ENCODE results near the gene EXOC4. TPM values are rescaled to one million over a fixed set of nuclear protein-coding genes. Genes with fewer than 3 reads are reported as not detected.

The EXOC4 gene
- total and polyA plus RNA-seq, 2 donors (not counting 1 experiment from before 2014, with no cell fraction given), result 79.6 to 158 TPM

DNA sequence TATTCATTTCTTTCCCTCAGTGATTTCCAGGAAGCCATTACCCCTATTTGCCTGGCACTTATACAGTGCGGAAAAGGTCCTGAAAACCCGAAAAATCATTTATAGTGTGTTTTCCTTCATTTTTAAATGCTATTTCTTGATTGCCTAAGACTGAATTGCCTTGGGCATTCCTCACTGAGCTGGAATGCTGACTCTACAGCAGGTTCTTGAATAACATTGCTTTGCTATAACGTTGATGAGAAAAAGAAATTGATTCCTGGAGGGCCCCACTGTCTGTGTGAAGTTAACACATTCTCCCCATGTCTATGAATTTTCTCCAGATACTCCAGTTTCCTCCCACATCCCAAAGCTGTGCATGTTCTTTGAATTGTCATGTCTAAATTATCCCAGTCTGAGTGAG is 308.5 kb downstream of the EXOC4 start:
- Histone ChIP-seq H4K20me1 (ENCODE audit: control insufficient read depth, extremely low read depth, insufficient read depth, low read length) (no peaks in the 10 kb centered on the region), H3K36me3 (ENCODE audit: control insufficient read depth, insufficient read depth, low read length) (no peaks in the 10 kb centered on the region), H3K4me1 (ENCODE audit: control insufficient read depth, extremely low read depth, insufficient read depth, low read length) (peaks cover 3% of the 10 kb centered on the region), H3K79me2 (ENCODE audit: control insufficient read depth, insufficient read depth, low read length) (no peaks in the 10 kb centered on the region), H3K4me3 (replicated peaks in 1 of 4; ENCODE audit: control extremely low read depth in 1 of 4, insufficient read depth in 1 of 4, low read depth in 3 of 4, low read length in 4 of 4) (no peak overlapping the region), H3K27ac (ENCODE audit: insufficient read depth, low read length) (no peak overlapping the region), H3K9me3 (ENCODE audit: control insufficient read depth, insufficient read depth, low read depth, low read length) (no peaks in the 10 kb centered on the region), H2AFZ (ENCODE audit: low read length) (no peak overlapping the region), H3K27me3 (ENCODE audit: control insufficient read depth, insufficient read depth, low read length) (no peaks in the 10 kb centered on the region), H3K9ac (ENCODE audit: insufficient read depth, low read length) (no peak overlapping the region), H3K4me2 (ENCODE audit: extremely low read depth, insufficient read depth, low read length) (no peak overlapping the region)
- TF ChIP-seq EZH2 (IDR thresholded peaks at IDR 0.05; ENCODE audit: low read length, missing control alignments) (no peak), CTCF (conservative IDR thresholded peaks at IDR 0.05 in 1 of 2, IDR thresholded peaks at IDR 0.05 in 1 of 2; ENCODE audit: low read depth in 1 of 2, low read length in 2 of 2) (no peak)
- DNase-seq (ENCODE audit: low read depth in 2 of 2), result no peak

- peak; percentile 21 to 79 for DNase-seq (ENCODE audit: low read depth in 2 of 2)
- TF ChIP-seq CTCF (conservative IDR thresholded peaks at IDR 0.05 in 1 of 2, IDR thresholded peaks at IDR 0.05 in 1 of 2; ENCODE audit: low read depth in 1 of 2, low read length in 2 of 2) (no peak), EZH2 (IDR thresholded peaks at IDR 0.05; ENCODE audit: low read length, missing control alignments) (no peak)
- Histone ChIP-seq H3K27ac (ENCODE audit: insufficient read depth, low read length) (no peak overlapping the region), H4K20me1 (ENCODE audit: control insufficient read depth, extremely low read depth, insufficient read depth, low read length) (no peaks in the 10 kb centered on the region), H3K4me3 (replicated peaks in 1 of 4; ENCODE audit: control extremely low read depth in 1 of 4, insufficient read depth in 1 of 4, low read depth in 3 of 4, low read length in 4 of 4) (no peak overlapping the region), H3K79me2 (ENCODE audit: control insufficient read depth, insufficient read depth, low read length) (no peaks in the 10 kb centered on the region), H3K27me3 (ENCODE audit: control insufficient read depth, insufficient read depth, low read length) (no peaks in the 10 kb centered on the region), H3K9ac (ENCODE audit: insufficient read depth, low read length) (no peak overlapping the region), H3K4me1 (ENCODE audit: control insufficient read depth, extremely low read depth, insufficient read depth, low read length) (peaks cover 3% of the 10 kb centered on the region), H3K9me3 (ENCODE audit: control insufficient read depth, insufficient read depth, low read depth, low read length) (no peaks in the 10 kb centered on the region), H3K4me2 (ENCODE audit: extremely low read depth, insufficient read depth, low read length) (no peak overlapping the region), H3K36me3 (ENCODE audit: control insufficient read depth, insufficient read depth, low read length) (no peaks in the 10 kb centered on the region), H2AFZ (ENCODE audit: low read length) (no peak overlapping the region)
Measured at GRCh38 chr7:133562621-133563020, 309.7 kb downstream of the EXOC4 start.

DNA sequence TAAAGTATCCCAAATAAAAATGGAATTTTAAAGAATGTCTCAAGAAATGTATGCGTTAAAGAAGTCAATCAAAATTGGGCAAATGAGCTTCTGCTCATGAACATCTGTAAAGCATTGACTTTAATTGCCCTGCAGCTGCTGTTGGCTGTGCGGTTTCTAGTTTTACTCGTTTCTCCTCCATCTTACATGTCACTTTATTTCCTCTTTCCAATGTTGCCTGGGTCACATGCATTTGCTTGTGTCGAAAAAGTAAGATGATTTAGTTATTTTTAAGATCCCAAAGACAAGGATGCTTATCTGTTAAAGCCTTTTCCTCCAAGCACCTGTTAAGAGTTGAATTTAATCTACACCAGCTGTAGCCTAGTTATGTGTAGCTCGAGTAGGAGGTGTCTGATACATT is 310.4 kb downstream of the EXOC4 start:
- Histone ChIP-seq H2AFZ (ENCODE audit: low read length) (no peak overlapping the region), H3K36me3 (ENCODE audit: control insufficient read depth, insufficient read depth, low read length) (no peaks in the 10 kb centered on the region), H3K9me3 (ENCODE audit: control insufficient read depth, insufficient read depth, low read depth, low read length) (no peaks in the 10 kb centered on the region), H3K4me2 (ENCODE audit: extremely low read depth, insufficient read depth, low read length) (no peak overlapping the region), H3K4me3 (replicated peaks in 1 of 4; ENCODE audit: control extremely low read depth in 1 of 4, insufficient read depth in 1 of 4, low read depth in 3 of 4, low read length in 4 of 4) (no peak overlapping the region), H3K27ac (ENCODE audit: insufficient read depth, low read length) (no peak overlapping the region), H3K27me3 (ENCODE audit: control insufficient read depth, insufficient read depth, low read length) (no peaks in the 10 kb centered on the region), H4K20me1 (ENCODE audit: control insufficient read depth, extremely low read depth, insufficient read depth, low read length) (no peaks in the 10 kb centered on the region), H3K79me2 (ENCODE audit: control insufficient read depth, insufficient read depth, low read length) (no peaks in the 10 kb centered on the region), H3K9ac (ENCODE audit: insufficient read depth, low read length) (no peak overlapping the region), H3K4me1 (ENCODE audit: control insufficient read depth, extremely low read depth, insufficient read depth, low read length) (peaks cover 3% of the 10 kb centered on the region)
- no peak for DNase-seq (ENCODE audit: low read depth in 2 of 2)
- no peak for TF ChIP-seq EZH2 (IDR thresholded peaks at IDR 0.05; ENCODE audit: low read length, missing control alignments)
- no peak for TF ChIP-seq CTCF (conservative IDR thresholded peaks at IDR 0.05 in 1 of 2, IDR thresholded peaks at IDR 0.05 in 1 of 2; ENCODE audit: low read depth in 1 of 2, low read length in 2 of 2)

Data from fibroblast of lung (primary cell).